ENCODE results near the gene CACNA1I.
A peak's percentile ranks its signal among the peaks of the same experiment; 100 is the strongest.

The CACNA1I gene

DNA sequence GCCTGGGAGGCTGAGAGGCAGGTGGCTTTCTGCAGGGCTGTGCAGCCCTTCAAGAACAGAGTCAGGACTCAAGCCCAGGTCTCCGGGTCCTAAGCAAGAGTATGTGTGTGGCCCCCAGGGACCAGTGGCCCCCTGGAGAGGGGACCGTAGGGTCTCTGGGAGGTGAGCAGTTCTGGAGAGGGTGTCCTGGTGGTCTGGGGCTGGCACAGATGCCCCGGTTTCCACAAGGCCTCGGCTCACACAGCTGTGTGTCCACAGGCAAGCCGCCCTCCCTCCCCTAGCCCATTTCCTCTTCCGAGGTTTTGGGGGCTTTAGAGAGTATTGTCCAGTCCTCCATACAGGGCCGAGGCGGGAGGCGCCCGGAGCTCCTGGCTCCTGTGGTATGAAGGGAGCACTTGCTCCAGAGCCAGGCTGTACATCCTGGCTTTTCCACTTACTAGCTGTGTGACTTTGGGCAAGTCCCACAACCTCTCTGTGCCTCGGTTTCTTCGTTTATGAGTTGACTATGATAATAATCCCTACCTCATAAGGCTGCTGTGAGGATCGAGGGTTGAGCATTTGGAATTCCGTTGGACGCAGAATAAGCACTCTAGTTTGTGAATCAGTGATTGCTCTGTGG lies 34.6 kb upstream of the CACNA1I start:
- DNase-seq (ENCODE audit: low spot score), result no peak

DNA sequence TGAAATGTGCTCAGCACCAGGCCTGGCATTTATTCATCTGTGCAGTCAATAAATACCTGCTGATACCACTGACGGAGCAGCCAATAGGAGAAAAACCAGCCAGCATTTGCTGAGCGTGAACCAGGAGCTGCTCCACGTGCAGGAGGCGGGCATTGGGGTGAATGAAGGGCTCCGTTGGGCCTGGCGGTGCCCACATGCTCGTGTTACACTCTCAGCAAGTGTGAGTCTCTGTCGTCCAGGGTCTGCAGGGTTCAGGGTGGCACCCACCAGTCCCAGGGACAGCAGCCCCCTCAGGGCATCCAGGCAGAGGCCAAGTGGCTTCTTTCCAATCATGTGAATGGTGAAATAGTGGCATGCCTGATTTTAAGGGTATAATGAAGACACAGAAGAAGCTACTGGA lies 33.8 kb upstream of the CACNA1I start:
- DNase-seq (ENCODE audit: low spot score), result no peak

DNA sequence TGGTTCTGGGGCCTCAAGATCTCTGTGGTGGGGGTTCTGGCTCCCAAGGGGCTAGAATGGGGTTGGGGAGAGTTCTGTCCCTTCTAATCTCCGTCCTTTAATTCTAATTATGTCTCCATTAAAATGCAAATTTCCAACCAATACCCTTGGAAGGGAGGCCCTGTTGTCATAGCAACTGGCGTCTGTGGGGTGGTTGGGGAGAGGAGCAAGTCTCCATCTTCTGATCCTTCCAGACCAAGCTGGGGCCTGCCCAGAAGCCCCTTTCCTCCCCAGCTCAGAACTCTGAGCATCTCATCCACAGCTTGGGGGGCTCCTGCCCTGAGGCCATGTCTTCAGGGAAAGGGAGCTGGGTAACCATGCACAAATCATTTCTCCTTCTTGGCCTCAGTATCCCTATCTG lies 32.6 kb upstream of the CACNA1I start:
- DNase-seq (ENCODE audit: low spot score), result no peak

DNA sequence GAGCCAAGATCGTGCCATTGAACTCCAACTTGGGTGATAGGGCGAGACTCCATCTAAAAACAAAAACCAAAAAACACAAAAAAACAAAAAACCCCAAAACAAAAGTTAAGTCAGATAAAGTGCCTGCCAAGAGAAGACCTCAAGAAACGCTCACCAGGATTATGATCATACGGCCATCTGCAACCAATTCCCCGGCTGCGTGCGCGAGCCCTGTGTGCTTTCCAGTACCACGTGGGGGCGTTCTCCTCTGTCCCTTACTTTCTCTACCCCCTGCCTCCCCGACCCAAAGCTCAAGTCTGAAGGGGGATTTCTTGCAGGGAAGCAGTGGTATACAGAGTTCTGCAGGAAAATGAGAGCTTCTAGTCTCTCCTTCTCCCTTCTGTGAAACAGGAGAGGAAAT lies 27.5 kb upstream of the CACNA1I start:
- DNase-seq (ENCODE audit: low spot score), result peak; percentile 73

DNA sequence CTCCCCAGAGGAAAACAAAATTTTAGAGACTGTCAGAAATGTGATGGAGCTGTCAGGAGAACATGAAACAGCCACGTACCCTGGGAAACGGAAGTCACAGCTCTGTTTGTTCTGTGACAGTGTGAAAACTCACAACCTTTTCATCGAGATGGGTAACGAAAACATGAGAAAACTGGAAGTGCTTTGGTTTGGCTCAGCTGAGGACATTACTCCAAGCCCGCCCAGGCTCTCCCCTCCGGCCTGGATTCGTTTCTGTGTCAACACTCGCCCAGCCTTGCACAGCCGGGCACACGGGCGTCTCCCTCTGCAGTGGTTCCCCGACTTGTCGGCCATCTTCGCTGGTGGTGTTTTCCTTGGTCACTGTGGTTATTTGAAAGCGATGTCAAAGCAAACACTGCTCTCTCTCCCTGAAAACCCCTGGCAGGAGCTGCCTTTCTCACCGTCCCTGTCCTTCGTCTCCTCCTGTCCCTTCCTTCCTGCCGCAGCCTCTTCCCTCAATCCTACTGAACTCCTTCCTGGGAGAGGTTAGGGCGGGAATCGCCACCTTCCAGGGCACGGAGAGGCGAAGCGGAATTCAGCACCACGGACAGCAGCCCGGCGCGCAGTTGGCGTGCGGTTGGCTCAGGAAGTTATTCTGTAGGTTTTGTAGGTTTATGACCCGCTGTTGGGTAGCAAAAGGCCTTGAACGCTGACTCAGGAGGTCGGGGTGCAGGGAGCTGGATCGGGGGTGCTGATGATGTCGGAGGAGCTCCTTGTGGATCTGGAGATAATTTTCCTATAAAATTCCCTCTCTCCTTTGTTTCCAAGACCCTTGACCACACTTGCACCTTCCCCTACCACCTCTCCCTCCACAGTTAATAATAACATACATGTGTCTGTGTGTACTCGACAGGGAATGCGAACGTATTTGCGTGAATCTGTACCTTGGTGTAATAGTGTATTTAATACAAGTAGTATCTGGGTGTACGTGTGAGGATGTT lies 24.9 kb upstream of the CACNA1I start:
- DNase-seq (ENCODE audit: low spot score), result peak; percentile 69

DNA sequence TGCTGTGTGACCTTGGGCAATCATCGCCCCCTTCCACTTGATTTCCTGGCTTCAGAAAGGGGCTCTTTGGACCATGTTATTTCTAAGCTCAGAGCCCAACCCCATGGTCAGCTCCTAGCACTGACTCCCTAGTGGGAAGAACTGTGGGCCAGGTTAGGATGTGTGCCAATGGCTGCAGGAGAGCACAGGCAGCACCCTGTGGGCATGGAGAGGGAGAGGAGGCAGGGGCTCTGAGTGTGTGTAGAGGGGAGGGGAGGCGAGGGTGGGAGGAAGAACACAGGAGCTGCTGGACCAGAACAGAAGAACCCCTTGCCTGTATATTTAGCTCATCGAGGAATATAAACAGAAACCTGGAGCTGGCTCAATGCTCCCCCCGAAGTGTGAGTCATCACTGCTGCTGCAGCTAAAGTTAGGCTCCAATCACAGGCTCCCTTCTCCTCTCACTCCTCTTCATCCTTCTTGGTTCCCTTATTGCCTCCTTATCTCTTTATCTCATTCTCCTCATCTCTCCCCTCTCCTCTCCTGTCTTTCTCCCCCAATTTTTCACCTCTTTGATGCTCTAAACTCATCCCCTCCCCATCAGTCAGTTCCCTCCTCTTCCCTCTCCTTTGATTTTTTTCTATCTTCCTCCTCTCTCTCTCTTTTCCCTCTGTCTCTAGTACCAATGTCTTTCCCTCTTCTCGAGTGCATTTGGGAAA lies 23.5 kb upstream of the CACNA1I start:
- DNase-seq (ENCODE audit: low spot score), result no peak

DNA sequence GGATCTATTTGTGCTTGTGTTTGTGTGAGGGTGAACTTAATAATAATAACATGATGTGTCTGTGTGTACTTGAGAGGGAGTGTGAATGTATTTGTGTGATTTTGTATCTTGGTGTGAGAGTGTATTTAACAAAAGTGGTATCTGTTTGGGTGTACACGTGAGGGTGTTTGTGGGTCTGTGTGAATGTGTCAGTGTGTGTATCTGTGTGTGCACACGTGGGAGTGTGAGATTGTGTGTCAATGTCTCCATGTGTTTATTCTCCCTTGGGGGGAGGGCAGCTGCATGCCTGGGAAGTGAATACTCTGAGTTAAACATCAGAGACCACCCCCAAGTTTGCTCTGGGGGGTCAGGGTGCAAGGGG lies 23.0 kb upstream of the CACNA1I start:
- DNase-seq (ENCODE audit: low spot score), result no peak

DNA sequence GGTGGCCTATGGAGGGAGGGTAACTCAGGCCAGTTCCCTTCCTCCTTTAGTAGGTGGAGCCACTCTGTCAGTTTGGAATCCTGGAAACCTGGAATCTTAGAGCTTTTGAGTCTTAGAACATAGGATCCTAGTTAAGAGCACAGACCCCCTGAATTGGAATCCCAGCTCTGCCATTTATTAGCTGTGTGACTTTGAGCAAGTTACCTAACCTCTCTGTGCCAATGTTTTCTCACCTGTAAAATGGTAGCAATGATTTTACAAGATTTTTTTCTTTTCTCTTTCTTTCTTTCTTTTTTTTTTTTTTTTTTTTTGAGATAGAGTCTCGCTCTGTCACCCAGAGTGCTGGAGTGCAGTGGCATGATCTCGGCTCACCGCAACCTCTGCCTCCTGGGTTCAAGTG lies 17.1 kb upstream of the CACNA1I start:
- no peak for DNase-seq (ENCODE audit: low spot score)

DNA sequence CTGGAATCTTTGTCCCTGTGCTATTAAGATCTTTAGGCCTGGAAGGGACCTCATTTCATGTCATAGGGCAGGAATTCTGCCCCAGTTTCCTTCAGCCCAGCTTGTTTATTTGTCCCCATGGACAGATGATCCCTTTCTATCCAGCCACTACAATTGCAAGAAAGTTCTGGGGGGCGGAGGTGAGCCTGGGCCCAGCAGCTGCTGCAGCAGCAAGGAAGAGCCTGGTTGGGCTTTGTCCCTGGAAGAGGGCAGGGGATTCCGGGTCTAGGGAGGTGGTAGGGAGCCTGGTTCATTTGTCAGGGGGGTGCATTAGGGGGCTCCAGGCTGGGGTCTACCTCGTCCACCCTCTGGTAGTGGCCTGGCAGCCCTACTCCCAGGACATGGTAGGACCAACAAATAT lies 16.4 kb upstream of the CACNA1I start:
- DNase-seq (ENCODE audit: low spot score), result no peak

DNA sequence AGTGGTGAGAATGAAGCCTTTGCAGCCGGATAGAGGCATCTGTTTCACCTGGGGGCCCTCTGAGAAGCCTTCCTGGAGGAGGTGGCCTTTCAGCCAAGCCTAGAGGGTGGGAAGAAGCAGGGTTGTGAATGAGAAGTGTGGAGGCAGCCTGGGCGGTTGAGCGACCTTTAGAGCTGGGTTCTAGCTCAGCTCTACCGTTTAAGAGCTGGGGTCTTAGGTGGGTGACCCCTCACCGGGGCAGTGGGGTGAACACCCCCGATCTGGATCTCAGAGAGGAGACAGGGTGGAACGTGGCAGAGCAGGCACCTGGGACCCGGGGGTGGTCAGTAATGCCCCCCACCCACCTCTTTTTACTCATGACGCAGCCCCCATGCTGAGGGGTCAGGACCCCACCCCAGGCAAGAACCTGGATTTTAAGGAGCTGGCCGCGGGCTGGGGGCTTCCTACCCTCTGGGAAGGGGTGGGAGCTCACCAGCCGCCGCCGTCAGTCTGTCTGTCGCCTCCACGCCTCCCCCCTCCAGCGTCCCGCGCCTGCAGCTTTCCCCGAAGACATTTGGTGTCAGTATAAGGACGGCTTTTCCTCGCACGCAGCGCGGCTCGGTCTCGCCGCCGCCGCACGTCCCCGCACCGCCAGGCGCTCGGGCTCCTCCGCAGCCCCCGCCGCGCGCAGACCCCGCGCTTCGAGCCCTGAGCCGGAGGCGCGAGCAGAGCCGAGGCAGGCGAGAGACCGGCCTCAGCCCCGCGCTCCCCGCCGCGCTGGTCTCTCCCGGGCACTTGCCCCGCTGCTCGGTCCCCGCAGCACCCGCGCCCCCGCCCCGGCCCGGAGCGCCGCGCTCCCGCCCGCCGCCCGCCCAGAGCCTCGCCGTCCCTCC lies 13.3 kb upstream of the CACNA1I start:
- no peak for DNase-seq (ENCODE audit: low spot score)

DNA sequence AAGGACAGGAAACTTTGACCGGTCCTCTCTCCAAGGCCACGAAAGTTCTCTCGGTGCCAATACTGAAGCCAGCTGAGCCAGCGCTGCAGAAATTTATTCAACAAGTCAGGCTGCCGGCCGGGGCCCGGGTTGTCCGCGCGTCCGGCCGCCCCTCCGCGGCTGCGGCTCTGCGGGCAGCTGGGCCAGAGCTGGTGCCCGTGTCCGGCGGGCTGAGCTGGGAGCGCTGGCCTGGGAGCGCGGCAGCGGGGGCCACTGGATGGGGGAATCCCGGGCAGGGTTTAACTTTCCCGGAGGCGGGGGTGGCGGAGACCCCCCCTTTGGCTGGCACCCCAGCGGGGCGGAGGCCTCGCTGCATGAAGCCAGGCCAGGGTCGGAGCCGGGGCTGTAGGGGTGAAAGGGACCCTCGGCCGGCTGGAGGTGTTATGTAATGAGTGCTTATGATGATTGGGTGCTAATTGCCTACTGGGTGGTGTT lies 12.3 kb upstream of the CACNA1I start:
- no peak for DNase-seq (ENCODE audit: low spot score)

DNA sequence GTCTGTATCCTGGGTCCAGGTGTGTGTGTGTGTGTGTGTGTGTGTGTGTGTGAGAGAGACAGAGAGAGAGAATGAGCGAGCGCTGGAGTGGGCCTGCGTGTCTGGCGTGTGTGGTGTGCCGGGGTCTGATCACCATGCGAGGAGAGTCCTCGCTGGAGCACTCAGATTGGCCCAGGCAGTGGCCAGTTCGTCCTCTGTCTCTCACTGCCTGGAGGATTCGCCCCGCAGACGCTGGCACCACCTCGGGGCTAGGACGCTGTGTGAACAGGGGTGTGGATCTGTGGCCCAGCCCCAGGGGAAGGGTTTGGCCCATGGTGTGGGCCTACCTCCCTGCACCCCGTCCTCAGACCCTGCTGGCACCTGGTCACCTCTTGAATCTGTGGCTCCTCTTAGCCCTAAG lies 11.6 kb upstream of the CACNA1I start:
- DNase-seq (ENCODE audit: low spot score), result no peak

DNA sequence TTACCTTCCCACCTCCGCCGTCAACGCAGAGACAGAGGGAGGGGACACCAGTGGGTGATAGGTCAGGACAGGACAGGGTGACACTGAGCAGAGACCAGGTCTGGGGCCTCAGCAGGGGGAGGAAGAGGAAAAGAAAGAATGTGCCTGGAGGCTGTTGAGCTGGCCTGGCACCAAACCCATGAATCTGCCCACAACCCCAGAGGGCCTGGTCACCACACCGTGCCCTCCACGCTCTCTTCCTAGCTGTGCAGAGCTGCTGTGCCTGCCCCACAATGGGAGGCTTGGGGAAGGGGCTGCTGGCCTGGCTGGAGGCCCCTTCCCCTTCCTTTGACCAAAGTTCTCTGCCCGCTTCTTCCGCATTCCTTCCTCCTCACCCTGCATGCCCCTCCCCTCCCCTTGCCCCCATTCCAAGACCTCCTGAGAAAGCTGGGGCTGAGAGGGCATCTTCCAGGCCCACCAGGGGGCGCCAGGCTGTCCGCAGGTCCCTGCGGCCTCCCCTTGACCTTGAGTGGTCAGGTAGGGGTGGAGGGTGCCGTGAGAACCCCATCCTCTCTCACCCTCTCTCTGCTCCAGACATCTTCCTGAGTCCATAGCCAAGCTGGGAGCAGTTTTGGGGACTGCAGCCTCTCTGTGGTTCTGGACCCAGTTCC lies 11.0 kb upstream of the CACNA1I start:
- DNase-seq (ENCODE audit: low spot score), result peak; percentile 61

DNA sequence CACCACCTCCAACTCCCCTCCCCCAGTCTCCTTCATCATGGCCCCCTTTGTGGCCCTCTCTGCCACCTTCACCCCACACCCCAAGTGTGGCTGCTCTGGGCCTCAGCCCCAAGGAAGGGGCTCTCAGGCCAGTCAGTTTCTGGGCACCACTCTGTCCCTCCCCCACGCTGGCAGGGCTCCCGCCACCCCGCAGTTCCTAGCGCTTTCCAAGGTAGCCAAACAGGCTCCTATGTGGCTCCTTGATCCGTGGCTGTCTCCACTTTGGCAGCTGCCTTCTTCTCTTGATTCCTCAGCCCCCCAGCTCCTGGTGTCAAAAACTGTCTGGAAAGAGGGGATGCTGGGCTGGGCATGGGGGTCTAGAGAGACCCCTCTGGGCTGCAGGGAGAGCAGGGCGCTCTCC lies 10.4 kb upstream of the CACNA1I start:
- DNase-seq (ENCODE audit: low spot score), result no peak

DNA sequence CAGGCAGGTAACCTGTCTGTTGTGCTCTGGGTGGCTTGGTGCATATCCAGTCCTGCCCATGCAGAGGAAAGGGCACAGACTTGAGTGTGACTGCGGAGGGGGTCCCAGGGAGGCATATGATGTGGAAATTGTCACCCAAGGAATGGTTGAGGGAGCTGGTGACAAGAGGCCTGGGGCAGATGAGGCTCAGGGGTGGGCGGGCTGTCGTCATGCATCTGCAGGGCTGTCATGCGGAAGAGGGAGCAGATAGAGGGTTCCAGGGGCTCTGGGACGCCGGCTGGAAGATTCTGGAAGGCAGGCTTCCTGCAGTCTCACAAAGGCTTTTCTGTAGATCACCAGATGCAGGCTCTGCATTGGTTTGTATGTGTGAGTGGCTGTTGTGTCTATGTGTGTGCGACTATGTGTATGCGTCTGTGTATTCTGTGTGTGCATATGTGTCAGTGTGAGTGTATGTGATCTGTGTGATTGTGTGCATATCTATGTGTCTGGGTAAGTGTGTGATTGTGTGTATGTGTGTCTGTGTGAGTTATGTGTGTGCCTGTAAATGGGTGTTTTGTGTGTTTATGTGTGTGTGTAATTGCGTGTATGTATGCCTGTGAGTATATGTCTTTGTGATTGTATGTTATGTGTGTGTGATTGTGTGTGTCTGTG lies 7.6 kb upstream of the CACNA1I start:
- DNase-seq (ENCODE audit: low spot score), result no peak

DNA sequence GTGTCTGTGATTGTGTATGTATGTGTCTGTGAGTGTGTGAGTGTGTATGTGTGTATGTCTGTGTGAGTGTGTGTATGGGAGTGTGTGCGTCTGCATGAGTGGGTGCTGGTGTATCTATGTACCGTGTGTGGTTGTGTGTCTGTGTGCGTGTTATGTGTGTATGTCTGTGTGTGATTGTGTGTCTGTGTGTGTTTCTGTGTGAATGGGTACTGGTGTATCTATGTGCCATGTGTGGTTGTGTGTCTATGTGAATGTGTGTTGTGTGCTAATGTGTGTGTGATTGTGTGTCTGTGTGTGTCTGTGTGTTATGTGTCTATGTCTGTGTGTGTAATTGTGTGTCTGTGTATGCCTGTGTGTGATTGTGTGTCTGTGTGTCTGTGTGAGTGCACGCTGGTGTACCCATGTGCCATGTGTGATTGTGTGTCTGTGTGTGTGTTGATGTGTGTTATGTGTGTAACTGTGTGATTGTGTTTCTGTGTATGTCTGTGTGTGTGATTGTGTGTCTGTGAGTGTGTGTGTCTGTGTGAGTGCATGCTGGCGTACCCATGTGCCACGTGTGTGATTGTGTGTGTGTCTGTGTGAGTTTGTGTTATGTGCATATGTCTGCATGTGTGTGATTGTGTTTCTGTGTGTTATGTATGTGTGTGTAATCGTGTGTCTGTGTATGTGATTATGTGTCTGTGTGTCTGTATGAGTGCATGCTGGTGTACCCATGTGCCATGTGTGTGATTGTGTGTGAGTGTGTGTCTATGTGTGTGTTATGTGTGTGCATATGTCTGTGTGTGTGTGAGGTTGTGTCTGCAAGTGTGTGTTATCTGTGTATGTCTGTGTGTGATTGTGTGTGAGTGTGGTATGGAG lies 6.8 kb upstream of the CACNA1I start:
- DNase-seq (ENCODE audit: low spot score), result no peak

DNA sequence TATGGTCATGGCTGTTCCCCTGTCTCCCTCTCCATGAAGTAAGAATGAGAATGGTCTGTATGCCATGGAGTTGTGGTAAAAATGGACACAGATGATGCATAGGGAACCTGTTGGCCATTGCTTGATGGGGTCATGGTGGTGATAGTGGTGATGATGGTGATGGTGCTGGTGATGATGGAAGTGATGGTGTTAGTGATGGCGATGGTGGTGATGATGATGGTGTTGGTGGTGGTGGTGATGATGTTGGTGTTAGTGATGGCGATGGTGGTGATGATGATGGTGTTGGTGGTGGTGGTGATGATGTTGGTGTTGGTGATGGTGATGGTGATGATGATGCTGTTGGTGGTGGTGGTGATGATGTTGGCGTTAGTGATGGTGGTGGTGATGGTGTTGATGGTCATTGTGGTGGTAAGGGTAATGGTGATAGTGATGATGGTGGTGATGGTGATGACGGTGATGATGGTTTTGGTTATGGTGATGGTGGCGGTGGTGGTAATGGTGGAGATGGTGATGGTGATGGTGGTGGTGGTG lies 5.1 kb upstream of the CACNA1I start:
- no peak for DNase-seq (ENCODE audit: low spot score)

DNA sequence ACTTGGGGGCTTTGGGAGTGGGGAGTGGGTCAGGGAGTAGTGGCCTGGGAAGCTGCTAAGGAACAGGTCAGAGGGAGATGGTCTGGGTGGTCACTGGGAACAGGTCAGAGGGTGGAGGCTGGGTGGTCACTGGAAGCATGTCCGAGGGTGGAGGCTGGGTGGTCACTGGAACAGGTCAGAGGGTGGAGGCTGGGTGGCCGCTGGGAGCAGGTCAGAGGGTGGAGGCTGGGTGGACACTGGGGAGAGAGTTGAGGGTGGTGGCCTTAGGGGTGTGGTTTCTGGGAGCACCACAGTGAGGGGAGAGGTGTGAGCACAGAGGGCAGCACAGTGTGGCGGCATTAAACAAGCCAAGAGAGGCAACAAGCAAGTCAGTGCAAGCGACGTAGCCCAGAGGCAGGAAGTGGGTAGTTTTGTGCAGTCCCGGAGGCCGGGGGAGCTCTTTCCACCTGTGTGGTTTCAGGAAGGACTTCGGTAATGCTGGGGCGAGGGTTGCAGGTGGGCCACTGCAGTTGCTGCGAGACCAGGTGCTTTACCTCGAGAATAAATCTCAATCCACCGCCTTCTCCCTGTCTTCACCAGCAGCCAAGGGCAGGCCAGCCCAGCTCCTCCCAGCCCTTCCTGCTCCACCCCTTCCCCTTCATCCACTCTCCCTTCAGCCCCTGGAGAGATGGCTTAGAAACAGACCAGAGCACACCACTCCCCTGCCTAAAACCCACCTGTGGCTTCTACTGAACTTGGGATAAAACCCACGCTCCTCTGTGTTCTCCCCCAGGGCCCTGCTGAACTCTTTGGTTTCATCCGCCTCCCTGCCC lies 3.2 kb upstream of the CACNA1I start:
- no peak for DNase-seq (ENCODE audit: low spot score)
